T-helper 1 cell treated with Interleukin-12 subunit alpha and Interleukin-12 subunit beta and Interleukin-4 antibody, amounts not matched to agents 30 ng/mL and 1 ng/mL, for 36 hours (primary cell): ENCODE results near the gene MYCL. TPM values are rescaled to one million over a fixed set of nuclear protein-coding genes. Genes with fewer than 3 reads are reported as not detected.
"Not testable (repeated sequence)": the region's sequence is repeated elsewhere in the genome, so short reads cannot be mapped to it uniquely, and the experiment has no call there.

Experiments
- intact Hi-C: fragments of 100-400 bp; cut with micrococcal nuclease; formaldehyde crosslinking; loops from one replicate; pipeline ENCODE4 v1.15.1; 2024
- total RNA-seq: library from RNA; stranded (reverse); gene quantifications from 2 replicates; pipeline ENCODE4 v1.2.3, GENCODE V29; 2022

Gene MYCL
- total RNA-seq, 1 donor from 2014 or later = 0.44 TPM

DNA sequence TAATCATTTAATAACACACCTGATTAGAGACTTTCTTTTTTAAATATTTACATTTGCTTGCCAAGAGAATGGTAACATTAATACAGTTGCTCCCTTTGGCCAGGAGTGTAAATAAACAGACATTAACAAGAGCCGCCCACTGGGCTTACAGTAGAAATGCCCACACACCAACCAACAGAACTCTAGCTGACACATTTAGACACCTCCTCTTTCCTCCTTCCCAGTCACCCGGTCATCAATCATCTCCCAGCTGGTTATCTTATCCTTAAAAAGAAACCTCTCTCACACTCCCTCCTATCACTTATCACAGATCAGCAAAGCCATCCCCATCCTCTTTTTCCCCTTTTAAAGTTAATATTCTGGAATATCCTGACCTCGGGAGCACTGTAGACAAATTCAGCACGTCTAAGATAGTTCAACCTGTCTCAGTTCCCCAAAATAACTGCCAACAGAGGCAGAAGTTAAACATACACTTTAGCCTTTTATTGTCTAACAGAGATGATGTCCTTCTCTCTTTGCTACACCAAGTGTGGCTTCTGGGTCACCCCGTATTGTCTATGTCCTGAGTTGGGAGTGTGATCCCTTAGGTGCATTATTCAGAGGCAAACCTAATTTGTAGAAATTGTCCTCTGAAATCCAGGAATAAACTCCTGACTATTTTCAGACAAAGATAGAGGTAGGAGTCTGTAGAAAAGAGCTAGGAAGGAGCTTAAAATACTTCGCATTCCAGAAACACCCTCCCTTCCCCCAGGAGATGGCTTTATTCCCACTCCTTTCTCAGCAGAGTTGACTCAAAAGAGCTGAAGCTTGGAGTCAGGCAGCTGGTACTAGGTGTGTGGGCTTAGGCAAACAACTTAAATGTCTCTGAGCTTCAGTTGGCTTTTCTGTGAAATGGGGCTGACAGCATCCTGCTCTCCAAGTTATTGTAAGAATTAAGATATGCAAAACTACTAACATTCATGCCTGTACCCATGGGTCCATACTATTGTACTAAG, 8.8 kb downstream of the MYCL start:
- intact Hi-C loops = no loop called here

DNA sequence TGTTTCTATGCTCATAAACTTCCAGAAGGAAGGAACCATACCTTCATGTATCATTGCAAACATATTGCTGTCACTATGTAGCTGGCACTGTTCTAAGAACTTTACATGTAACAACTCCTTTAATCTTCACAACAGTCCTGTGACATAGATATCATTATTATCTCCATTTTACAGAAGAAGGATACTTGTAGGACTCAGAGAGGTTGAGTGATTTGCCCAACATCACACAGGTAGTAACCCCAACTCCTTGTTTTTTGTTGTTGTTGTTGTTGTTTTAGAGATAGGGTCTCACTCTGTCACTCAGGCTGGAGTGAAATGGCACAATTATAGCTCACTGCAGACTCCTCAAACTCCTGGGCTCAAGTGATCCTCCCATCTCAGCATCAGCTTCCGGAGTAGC, 10.8 kb downstream of the MYCL start:
- intact Hi-C loops = no loop called here

GRCh38 chr1:39890273-39890672, 11.4 kb downstream of the MYCL start:
- intact Hi-C loops = no loop called here

GRCh38 chr1:39886757-39887231, 14.9 kb downstream of the MYCL start:
- intact Hi-C loops = no loop called here

- intact Hi-C loops = no loop called here
Observed at GRCh38 chr1:39885516-39885915, 16.2 kb downstream of the MYCL start.

DNA sequence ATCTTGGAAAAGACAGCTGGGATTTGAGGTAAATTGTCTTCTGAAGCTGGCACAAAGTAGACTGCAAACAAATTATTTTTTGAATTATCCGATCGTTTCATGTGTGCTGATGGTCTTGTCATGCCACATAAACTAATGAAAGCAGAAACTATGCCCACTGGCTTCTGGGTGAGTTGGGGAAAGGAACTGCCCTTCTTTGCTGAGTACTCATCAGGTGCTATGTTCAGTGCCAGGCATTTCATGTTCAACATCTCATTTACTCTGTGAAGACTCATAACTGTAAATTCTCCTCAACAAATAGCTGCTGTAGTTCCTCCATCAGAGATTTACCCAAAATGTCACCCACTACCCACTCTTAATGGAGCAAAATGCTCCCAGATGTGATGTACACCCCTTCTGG, 19.6 kb downstream of the MYCL start:
- intact Hi-C loops = no loop called here

DNA sequence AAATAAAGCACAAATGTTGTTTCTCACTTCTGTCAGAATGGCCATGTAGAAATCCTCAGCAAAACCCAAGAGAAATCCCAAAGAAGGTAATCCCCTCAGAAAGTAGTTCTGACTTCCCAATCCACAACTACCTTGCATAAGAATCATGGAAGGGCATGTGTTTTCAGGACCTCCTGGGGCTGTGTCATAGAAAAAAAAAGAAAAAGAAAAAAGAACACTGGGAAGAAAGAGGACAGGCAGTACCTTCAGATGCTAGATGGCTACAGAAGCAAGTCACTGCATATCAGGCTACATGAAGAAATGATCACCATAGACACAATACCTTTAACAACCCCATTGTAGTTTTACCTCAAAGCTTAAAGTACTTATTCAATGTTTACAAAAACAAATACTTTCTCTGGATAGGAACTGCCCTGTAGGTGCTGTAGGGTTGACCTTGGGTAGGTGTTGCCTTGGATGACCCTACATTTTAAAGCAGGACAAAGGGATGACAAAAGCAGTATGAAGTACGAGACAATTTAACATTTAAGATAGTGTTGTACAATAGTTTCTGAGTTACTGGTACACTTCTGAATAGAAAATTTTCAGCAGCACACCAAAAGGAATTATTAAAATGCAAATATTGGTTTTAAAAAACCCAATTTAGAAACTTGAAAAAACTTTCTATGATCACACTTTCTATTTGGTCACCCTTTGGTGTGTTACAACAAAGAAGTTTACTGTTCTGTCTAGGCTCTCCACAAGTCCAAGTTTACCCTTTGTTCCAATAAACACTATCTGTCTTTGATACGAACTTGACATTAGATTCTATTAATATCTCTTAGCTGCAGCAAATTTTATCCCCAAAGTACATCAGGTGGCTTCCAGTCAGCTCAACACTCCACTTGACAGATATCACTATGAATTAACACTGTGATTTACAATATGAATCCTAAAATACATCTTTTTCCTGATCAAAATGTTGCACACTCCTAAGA, 23.4 kb downstream of the MYCL start:
- intact Hi-C loops = no loop called here

DNA sequence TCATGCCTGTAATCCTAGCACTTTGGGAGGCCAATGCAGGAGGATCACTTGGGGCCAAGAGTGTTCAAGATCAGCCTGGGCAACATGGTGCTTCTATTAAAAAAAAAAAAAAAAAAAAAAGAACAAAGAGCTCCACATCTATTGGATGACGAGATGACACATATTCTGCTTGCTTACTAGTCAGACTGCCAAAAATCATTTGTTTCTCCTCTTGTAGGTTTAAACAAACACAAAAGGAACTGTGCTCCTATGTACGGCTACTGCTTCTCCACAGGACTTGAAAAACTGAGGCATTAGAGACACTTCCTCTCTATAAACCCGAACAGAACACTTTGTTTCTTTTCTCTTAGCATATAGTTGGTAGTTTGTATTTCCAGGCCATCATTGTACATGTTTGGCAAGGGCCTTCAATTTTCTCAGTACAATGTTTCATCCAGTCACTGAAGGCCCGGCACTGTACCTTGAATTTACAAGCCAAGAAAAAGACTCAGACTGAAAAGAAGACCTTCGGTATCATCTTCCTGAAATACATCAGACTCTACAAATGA, 24.4 kb downstream of the MYCL start:
- intact Hi-C loops = no loop called here

DNA sequence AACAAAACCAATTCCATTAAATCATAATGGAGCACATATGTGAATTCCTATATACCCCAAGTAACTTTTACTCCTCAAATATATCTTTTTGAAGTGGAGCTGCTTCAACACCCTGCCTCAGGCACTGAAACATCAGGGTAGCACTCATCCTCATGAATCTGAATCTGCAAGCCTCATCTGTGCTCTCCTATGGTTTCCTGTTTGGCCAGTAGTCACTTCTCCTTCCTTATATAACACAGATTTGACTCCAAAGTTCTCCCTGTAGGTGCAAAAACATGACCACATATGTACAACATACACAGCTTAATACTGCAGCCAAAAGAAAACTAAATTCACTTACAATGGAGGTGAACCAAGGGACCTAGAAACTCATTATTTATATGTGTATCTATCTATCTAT, 25.6 kb downstream of the MYCL start:
- intact Hi-C loops = no loop called here

GRCh38 chr1:39872698-39873097, 29.0 kb downstream of the MYCL start:
- intact Hi-C loops = no loop called here

- intact Hi-C loops = no loop called here
Observed at GRCh38 chr1:39871796-39872195, 29.9 kb downstream of the MYCL start.

DNA sequence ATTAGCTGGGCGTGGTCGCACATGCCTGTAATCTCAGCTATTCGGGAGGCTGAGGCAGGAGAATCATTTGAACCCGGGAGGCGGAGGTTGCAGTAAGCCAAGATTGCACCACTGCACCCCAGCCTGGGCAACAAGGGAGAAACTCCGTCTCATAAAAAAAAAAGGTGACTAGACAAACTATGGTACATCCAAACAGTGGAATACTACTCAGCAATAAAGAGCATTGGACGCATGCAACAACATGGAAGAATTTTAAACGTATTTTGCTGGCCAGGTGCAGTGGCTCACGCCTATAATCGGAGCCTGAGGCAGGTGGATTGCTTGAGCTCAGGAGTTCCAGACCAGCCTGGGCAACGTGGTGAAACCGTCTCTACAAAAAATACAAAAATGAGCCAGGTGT, 30.7 kb downstream of the MYCL start:
- intact Hi-C loops = not testable (repeated sequence)

GRCh38 chr1:39869538-39870112, 32.1 kb downstream of the MYCL start:
- intact Hi-C loops = not testable (repeated sequence)

DNA sequence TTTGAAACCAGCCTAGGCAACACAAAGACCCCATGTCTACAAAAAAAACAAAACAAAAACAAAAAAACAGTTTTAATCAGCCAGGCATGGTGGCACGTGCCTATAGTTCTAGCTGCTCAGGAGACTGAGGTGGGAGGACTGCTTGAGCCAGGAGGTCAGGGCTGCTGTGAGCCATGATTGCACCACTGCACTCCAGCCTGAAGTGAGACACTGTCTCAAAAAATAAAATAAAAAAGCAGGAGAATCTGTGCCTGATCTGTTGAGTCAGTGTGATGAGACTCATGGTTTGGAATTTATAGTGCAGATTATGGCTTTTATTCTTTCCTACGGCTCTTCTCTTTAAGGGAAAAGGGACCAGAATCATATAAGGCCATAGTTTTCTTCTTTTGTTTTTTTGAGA, 35.0 kb downstream of the MYCL start:
- intact Hi-C loops = no loop called here

DNA sequence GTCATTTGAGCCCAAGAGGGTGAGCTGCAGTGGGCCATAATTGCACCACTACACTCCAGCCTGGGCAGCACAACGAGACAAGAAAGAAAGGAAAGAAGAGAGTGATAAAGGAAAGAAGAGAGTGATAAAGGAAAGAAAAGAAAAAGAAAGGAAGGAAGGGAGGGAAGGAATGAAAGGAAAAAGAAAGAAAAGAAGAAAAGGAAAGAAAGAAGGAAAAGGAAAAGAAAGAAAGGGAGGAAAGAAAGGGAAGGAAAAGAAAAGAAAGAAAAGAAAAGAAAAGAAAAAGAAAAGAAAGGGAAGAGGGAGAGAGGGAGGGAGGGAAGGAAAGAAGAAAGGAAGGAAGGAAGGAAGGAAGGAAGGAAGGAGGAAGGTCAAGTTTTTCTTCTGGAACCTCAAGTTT, 36.0 kb downstream of the MYCL start:
- intact Hi-C loops = no loop called here

GRCh38 chr1:39863177-39863576, 38.5 kb downstream of the MYCL start:
- intact Hi-C loops = no loop called here

GRCh38 chr1:39861003-39861402, 40.7 kb downstream of the MYCL start:
- intact Hi-C loops = no loop called here

DNA sequence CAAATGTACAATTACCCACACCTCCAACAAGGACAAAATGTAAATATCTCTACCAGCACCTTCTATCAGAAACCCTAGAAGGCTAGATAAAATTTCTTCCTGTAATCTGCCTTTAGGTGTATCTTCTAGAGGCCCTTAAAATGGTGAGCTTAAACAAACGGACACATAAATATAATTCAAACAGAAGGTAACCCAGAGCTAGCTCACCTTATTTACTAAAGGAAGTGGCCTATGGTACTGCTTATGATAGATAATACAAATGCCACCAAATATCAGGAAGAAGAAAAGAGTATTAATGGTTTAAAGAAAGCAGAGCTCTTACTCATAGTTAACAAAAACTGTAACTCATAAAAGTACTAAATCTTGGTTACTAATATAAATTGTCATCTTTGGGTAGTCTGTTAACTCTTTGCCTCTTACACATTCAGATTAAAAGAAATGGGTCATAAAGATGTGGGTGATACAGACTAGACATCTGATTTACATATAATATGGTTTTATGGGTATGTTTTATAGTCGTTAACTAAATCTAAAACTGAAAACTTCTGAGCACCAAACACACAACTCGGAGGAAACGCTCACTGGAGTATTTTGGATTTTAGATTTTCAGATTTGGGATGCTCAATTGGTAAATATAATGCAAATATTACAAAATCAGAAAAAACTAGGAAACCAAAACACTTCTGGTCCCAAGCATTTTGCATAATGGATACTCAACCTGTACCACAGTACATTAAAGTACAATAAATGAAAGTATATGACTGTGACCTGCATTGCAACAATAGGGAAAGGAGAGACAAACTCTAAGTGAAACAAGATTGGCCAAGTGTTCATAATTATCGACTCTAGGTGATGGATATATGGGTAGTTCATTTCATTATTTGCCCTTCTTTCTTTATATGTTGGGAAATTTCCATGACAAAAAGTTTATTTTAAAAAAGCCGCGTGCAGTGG, 41.6 kb downstream of the MYCL start:
- intact Hi-C loops = no loop called here

GRCh38 chr1:39858315-39858714, 43.4 kb downstream of the MYCL start:
- intact Hi-C loops = no loop called here
